ENCODE data around the gene SGO1.

The SGO1 gene

DNA sequence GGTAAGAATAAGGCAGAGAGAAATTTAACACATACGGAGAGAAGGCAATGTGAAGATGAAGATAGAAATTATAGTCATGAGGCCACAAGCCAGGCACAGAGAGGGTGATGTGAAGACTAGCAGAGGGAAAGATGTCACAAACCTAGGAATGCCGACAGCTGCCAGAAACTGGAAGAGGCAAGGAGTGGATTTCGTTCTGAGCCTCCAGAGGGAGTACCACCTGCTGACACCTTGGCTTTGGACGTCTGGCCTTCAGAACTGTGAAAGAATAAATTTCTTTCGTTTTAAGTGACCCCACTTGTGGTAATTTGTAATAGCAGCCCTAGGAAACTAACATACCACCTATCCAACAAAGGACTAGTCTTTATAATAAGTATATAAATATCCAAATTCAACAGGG is 5.0 kb upstream of the SGO1 start:
- Histone ChIP-seq H3K36me3 (ENCODE audit: insufficient read depth, low read length) (no peaks in the 10 kb centered on the region), H3K9ac (ENCODE audit: low read depth, low read length) (no peak overlapping the region)

DNA sequence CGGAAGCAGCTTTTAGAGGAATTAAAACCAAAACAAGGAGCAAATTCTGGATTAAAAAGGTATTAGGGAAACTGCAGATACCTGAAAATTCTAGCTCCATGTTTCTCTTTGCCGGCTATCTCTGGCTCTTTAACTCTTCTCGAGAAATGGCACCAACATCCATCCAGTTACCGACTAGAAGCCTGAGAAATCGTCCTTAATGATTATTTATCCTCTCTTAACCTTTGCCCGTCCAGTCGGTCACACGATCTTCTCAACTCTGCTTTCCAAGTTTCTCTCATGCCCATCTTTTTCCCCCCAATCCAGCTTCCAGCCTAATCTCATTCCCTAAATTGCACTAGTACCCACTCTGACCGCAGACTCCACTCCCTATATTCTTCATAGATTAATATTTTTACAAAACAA is 596 bp upstream of the SGO1 start:
- peaks cover 5% of the 10 kb centered on the region; the same call in 1 of the 2 replicates for H3K4me1 ChIP-seq (ENCODE audit: insufficient read depth, low read length)
- peaks cover 9% of the 10 kb centered on the region for H3K36me3 ChIP-seq (ENCODE audit: insufficient read depth, low read length)
- peak overlapping the region; percentile 91 for H3K9ac ChIP-seq (ENCODE audit: low read depth, low read length)
- H3K9me3 ChIP-seq (ENCODE audit: control insufficient read depth, insufficient read depth, low read length) = no peaks in the 10 kb centered on the region

More for the DNA sequence above, 5.0 kb upstream of the SGO1 start:
- Histone ChIP-seq H3K4me1 (ENCODE audit: insufficient read depth, low read length) (peaks cover 5% of the 10 kb centered on the region; the same call in 1 of the 2 replicates), H3K9me3 (ENCODE audit: control insufficient read depth, insufficient read depth, low read length) (no peaks in the 10 kb centered on the region)

GRCh38 chr3:20185331-20185678 is 701 bp downstream of the SGO1 start:
- no peaks in the 10 kb centered on the region for H3K9me3 ChIP-seq (ENCODE audit: control insufficient read depth, insufficient read depth, low read length)
- peak overlapping the region; percentile 91 for H3K9ac ChIP-seq (ENCODE audit: low read depth, low read length)
- peaks cover 14% of the 10 kb centered on the region for H3K36me3 ChIP-seq (ENCODE audit: insufficient read depth, low read length)
- peaks cover 5% of the 10 kb centered on the region; the same call in 1 of the 2 replicates for H3K4me1 ChIP-seq (ENCODE audit: insufficient read depth, low read length)

DNA sequence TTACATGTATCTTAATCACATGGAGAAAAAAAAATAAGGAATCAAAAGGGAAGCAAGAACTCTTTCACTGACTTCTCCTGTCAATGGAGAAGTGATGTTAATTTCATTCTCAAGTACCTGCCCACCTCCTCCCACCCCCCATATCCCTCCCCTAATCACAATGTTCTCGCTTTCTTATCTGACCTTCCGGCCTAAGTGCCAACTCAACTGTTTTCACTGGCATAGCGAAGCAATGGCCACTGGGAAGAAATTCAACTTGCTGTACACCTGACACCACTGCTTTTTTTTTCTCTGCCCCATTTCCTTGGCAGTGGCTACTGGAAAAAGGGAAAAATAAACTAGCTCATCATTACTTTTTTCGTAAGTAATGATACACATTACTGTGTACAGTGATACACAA is 3.8 kb downstream of the SGO1 start:
- Histone ChIP-seq H3K9ac (ENCODE audit: low read depth, low read length) (no peak overlapping the region), H3K9me3 (ENCODE audit: control insufficient read depth, insufficient read depth, low read length) (no peaks in the 10 kb centered on the region), H3K36me3 (ENCODE audit: insufficient read depth, low read length) (peaks cover 26% of the 10 kb centered on the region), H3K4me1 (ENCODE audit: insufficient read depth, low read length) (0 out of 2 replicates have a peak, but pooled peaks cover under 1% of the 10 kb centered on the region)

GRCh38 chr3:20181276-20181675 is 4.7 kb downstream of the SGO1 start:
- no peak overlapping the region for H3K9ac ChIP-seq (ENCODE audit: low read depth, low read length)
- peaks cover 26% of the 10 kb centered on the region for H3K36me3 ChIP-seq (ENCODE audit: insufficient read depth, low read length)
- H3K9me3 ChIP-seq (ENCODE audit: control insufficient read depth, insufficient read depth, low read length) = no peaks in the 10 kb centered on the region
- no peaks in the 10 kb centered on the region for H3K4me1 ChIP-seq (ENCODE audit: insufficient read depth, low read length)

DNA sequence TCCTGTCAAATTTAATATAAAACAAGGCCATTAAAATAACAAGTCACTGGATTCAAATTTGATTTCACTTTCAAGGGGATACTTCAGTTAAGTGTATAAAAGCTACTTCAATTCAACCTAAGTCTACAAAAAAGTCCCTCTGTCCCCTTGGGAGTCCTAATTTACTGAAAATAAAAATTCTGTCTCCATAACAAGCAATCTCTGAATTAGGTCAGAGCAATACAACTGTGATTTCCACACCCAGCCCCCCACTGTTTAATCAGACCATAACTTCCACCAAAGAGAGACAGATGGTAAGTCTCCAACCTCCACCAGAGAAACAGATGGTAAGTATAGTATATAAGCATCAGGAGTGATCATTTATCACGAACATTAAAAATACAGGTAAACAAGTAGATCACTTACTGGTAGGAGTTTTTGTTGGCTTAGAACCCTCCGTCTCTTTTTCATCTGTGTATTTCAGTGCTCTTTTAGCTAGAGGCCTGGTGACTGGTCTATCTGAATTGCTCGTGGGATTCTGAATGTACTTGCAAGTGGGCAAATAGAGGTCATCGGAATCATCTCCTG is 12.1 kb downstream of the SGO1 start:
- H3K4me1 ChIP-seq (ENCODE audit: insufficient read depth, low read length) = no peaks in the 10 kb centered on the region
- H3K36me3 ChIP-seq (ENCODE audit: insufficient read depth, low read length) = peaks cover 10% of the 10 kb centered on the region
- H3K9me3 ChIP-seq (ENCODE audit: control insufficient read depth, insufficient read depth, low read length) = no peaks in the 10 kb centered on the region
- H3K9ac ChIP-seq (ENCODE audit: low read depth, low read length) = no peak overlapping the region

- H3K9me3 ChIP-seq (ENCODE audit: control insufficient read depth, insufficient read depth, low read length) = no peaks in the 10 kb centered on the region
- no peak overlapping the region for H3K9ac ChIP-seq (ENCODE audit: low read depth, low read length)
- peaks cover 17% of the 10 kb centered on the region for H3K36me3 ChIP-seq (ENCODE audit: insufficient read depth, low read length)
- H3K4me1 ChIP-seq (ENCODE audit: insufficient read depth, low read length) = no peaks in the 10 kb centered on the region
These were observed 24.3 kb downstream of the SGO1 start for GRCh38 chr3:20161714-20162113.

DNA sequence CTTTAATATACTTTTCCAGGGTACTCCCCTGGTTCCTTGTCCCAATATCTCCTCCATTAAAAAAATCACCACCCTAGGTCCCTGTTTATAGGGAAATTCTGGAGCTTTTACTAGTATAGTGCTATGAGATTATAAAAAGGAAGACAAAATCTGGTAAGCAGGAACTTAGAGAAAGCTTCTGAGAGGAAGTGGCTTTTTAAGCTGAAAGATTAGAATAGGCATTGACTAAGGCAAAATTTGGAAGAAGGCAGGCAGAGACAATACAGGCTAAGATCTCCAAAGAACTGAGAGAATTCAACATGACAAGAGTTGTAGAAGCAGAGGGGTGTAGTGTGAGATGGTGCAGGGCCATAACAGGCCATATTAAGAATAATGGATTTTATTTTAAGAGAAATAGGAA is 25.8 kb downstream of the SGO1 start:
- H3K9me3 ChIP-seq (ENCODE audit: control insufficient read depth, insufficient read depth, low read length) = no peaks in the 10 kb centered on the region
- peaks cover 17% of the 10 kb centered on the region for H3K36me3 ChIP-seq (ENCODE audit: insufficient read depth, low read length)
- H3K9ac ChIP-seq (ENCODE audit: low read depth, low read length) = no peak overlapping the region
- no peaks in the 10 kb centered on the region for H3K4me1 ChIP-seq (ENCODE audit: insufficient read depth, low read length)

DNA sequence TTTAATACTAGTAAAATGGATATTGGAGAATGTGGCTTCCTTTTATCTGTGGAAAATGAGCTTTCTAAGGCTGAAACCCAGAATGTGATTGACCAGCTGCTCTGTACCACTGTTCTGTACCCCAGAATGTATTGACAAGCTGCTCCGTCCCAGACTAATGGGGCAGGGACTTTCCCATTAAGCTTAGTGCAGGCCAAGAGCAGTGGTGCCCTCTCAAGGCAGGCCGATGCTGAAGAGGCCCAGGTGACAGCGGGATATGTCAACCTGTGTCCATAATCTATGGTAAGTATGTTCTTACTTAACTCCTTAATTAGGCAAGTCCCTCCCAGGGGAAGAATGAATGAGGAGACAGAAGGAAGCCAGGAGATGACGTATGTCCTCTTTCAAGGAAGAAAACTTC is 31.1 kb downstream of the SGO1 start:
- Histone ChIP-seq H3K9me3 (ENCODE audit: control insufficient read depth, insufficient read depth, low read length) (no peaks in the 10 kb centered on the region), H3K36me3 (ENCODE audit: insufficient read depth, low read length) (peaks cover 3% of the 10 kb centered on the region; the same call in 1 of the 2 replicates)

DNA sequence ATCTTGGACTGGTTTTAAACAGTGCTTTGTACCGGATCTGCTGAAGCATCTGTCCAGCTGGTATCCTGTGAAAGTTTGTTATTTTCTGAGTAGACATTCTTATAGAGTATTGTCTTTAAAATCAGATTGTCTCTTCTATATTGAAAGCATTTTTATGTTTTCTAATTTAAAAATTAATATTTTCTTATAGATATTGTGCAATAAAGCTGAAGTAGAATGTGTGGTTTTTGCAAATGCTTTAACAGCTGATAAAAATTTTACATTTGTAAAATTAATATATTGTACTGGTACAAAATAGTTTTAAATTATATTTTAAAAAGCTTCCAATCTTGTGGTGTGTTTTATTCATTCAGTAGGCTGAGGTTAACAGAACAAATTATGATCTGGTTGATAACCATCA is 31.9 kb downstream of the SGO1 start:
- H3K9me3 ChIP-seq (ENCODE audit: control insufficient read depth, insufficient read depth, low read length) = no peaks in the 10 kb centered on the region
- no peaks in the 10 kb centered on the region for H3K4me1 ChIP-seq (ENCODE audit: insufficient read depth, low read length)
- no peaks in the 10 kb centered on the region; the same call in 1 of the 2 replicates for H3K36me3 ChIP-seq (ENCODE audit: insufficient read depth, low read length)
- no peak overlapping the region for H3K9ac ChIP-seq (ENCODE audit: low read depth, low read length)

More for the DNA sequence above, 31.1 kb downstream of the SGO1 start:
- H3K4me1 ChIP-seq (ENCODE audit: insufficient read depth, low read length) = no peaks in the 10 kb centered on the region
- no peak overlapping the region for H3K9ac ChIP-seq (ENCODE audit: low read depth, low read length)

GRCh38 chr3:20148466-20148865 is 37.5 kb downstream of the SGO1 start:
- no peaks in the 10 kb centered on the region for H3K36me3 ChIP-seq (ENCODE audit: insufficient read depth, low read length)
- H3K4me1 ChIP-seq (ENCODE audit: insufficient read depth, low read length) = no peaks in the 10 kb centered on the region
- no peak overlapping the region for H3K9ac ChIP-seq (ENCODE audit: low read depth, low read length)
- H3K9me3 ChIP-seq (ENCODE audit: control insufficient read depth, insufficient read depth, low read length) = no peaks in the 10 kb centered on the region

DNA sequence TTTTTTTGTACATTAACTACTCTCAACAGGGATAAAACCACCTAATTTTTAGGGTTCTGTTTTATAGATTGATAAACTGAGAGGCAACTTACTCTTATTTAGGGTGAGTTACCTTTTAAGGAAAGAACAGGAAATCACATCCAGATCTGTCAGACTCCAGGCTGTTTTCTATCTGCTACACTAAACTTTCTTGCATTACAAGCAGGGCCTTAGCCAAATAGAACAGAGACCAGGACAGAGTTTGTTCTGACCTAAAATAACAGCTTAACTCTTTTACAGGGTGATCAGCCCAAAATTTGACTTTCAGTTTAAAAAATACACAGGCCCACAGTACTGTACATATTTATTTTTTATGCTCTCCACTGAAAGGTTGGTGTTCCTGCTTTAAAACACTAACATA is 38.6 kb downstream of the SGO1 start:
- no peaks in the 10 kb centered on the region for H3K36me3 ChIP-seq (ENCODE audit: insufficient read depth, low read length)
- no peaks in the 10 kb centered on the region for H3K9me3 ChIP-seq (ENCODE audit: control insufficient read depth, insufficient read depth, low read length)

DNA sequence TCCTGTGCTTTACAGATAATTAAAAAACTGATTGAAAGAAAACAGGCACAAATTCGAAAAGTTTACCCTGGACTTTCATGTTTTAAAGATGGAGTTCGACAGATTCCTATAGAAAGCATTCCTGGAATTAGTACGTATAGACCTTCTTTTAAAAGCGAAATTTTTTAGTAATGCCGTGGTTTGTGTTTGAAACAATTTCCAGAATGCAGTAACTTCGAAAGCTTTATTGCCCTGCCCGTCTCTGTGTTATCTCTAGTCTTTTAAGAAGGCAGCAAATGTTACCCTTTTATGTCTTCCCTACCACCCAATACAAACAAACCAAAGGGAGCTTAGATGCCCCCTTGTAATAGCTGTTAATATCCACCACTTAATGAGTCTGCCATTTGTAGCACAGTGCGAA is 39.7 kb downstream of the SGO1 start:
- no peaks in the 10 kb centered on the region for H3K36me3 ChIP-seq (ENCODE audit: insufficient read depth, low read length)
- H3K9me3 ChIP-seq (ENCODE audit: control insufficient read depth, insufficient read depth, low read length) = no peaks in the 10 kb centered on the region
- H3K4me1 ChIP-seq (ENCODE audit: insufficient read depth, low read length) = peaks cover 6% of the 10 kb centered on the region

More for the DNA sequence above, 38.6 kb downstream of the SGO1 start:
- H3K9ac ChIP-seq (ENCODE audit: low read depth, low read length) = no peak overlapping the region
- no peaks in the 10 kb centered on the region for H3K4me1 ChIP-seq (ENCODE audit: insufficient read depth, low read length)

DNA sequence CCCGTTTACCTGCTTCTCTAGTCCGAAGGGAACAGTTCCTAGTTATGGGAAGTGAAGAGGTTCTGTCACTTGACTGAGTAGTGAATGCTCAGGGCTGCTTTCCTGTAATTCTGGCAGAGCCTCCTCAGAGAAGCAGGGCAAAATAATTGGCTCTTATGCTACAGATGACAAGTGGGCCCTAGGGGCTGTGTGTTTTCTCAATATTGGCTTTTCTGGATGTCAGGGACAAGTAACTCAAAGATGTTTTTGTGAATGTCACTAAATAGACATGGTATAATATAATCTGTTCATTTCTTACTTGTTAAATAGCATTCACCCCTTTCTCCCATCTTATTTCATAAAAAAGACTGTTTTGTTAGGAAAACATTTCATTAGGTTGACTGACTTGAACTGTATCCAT is 40.1 kb downstream of the SGO1 start:
- Histone ChIP-seq H3K36me3 (ENCODE audit: insufficient read depth, low read length) (no peaks in the 10 kb centered on the region), H3K9me3 (ENCODE audit: control insufficient read depth, insufficient read depth, low read length) (no peaks in the 10 kb centered on the region), H3K4me1 (ENCODE audit: insufficient read depth, low read length) (peaks cover 7% of the 10 kb centered on the region), H3K9ac (ENCODE audit: low read depth, low read length) (no peak overlapping the region)

More for the DNA sequence above, 39.7 kb downstream of the SGO1 start:
- no peak overlapping the region for H3K9ac ChIP-seq (ENCODE audit: low read depth, low read length)

DNA sequence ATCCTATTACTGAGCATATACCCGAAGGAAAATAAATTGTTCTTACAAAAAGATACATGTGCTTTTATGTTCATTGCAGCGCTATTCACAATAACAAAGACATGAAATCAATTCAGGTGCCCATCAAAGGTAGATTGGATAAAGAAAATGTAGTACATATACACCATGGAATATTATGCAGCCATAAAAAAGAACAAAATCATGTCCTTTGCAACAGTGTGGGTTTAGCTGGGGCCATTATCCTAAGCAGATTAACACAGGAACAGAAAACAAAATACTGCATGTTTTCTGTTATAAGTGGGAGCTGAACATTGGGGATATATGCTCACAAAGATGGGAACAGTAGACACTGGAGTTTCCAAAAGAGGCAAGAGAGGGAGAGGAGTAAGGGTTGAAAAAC is 42.5 kb downstream of the SGO1 start:
- Histone ChIP-seq H3K9me3 (ENCODE audit: control insufficient read depth, insufficient read depth, low read length) (no peaks in the 10 kb centered on the region), H3K9ac (ENCODE audit: low read depth, low read length) (no peak overlapping the region), H3K4me1 (ENCODE audit: insufficient read depth, low read length) (peaks cover 7% of the 10 kb centered on the region), H3K36me3 (ENCODE audit: insufficient read depth, low read length) (no peaks in the 10 kb centered on the region)

DNA sequence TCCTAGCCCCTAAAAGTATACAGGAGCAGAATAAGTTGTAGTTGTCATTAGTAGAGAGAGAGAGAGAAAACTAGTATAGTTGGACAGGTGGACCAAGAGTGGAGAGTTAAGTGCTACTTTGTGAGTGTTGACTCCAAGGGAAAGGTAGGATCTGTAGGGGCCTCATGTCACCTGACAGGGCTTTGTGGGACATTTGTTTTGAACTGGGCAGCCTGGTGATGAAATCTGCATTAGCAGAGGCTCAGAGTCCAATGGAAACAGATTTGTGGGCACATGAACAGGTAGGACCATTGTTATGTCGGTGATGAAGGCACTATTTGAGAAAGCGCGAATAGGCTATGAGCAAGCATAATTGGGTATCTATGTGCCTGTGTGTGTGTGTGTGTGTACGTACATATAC is 43.5 kb downstream of the SGO1 start:
- peaks cover 7% of the 10 kb centered on the region for H3K4me1 ChIP-seq (ENCODE audit: insufficient read depth, low read length)
- H3K36me3 ChIP-seq (ENCODE audit: insufficient read depth, low read length) = no peaks in the 10 kb centered on the region
- no peaks in the 10 kb centered on the region for H3K9me3 ChIP-seq (ENCODE audit: control insufficient read depth, insufficient read depth, low read length)
- no peak overlapping the region for H3K9ac ChIP-seq (ENCODE audit: low read depth, low read length)

Data from ES-I3 (cell line).